Activated naive CD8-positive, alpha-beta T cell treated with anti-CD3 and anti-CD28 coated beads for 36 hours (primary cell): ENCODE measurements around the gene TNFSF11. TPM values are rescaled to one million over a fixed set of nuclear protein-coding genes. Genes with fewer than 3 reads are reported as not detected.
A peak's percentile ranks its signal among the peaks of the same experiment; 100 is the strongest.

Experiments used
- DNase-seq: peaks from one replicate; pipeline ENCODE4 v3.0.0; 2021
- H3K27ac Mint-ChIP-seq: one replicate; pipeline ENCODE4 v1.8.0; 2022; ENCODE audit warnings: mild to moderate bottlenecking, moderate library complexity, mixed read lengths
- H3K27me3 Mint-ChIP-seq: one replicate; pipeline ENCODE4 v1.8.0; 2022; ENCODE audit warnings: mild to moderate bottlenecking, mixed read lengths
- H3K36me3 Mint-ChIP-seq: one replicate; pipeline ENCODE4 v1.8.0; 2021; ENCODE audit warnings: mild to moderate bottlenecking, mixed read lengths
- H3K4me1 Mint-ChIP-seq: one replicate; pipeline ENCODE4 v1.8.0; 2021; ENCODE audit warnings: mixed read lengths
- H3K4me3 Mint-ChIP-seq: one replicate; pipeline ENCODE4 v1.8.0; 2022; ENCODE audit warnings: mild to moderate bottlenecking, moderate library complexity, mixed read lengths
- H3K9me3 Mint-ChIP-seq: one replicate; pipeline ENCODE4 v1.8.0; 2022; ENCODE audit warnings: mixed read lengths
- total RNA-seq, 2 experiments: library from RNA; stranded (reverse); gene quantifications; one replicate each; pipeline ENCODE4 v1.2.3, GENCODE V29; 2021

Gene TNFSF11
- total RNA-seq, 2 experiments from 2014 or later: 6.4 to 7.5 TPM

DNA sequence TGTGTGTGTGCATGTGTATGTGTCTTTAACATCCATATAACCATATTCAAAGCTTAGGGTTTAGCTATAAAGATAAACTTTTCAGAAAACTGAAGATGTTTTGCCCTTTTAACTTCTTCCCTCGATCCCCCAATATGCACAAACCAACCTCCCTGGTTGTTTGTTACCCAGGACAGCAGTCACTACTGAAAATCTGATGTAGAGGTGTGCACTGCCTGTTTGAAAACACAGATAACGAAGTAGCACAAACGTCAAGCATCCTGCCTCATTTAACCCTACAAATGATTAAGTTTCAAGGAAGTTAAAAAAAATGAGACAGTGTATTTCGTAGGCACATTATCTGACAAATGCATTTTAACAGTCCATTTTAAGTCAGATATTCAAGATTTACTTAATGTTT lies 3.6 kb downstream of the TNFSF11 start:
- H3K9me3 Mint-ChIP-seq: peaks cover 5% of the 10 kb centered on the region
- DNase-seq: no peak
- no peak overlapping the region for H3K27ac Mint-ChIP-seq
- no peak overlapping the region for H3K4me3 Mint-ChIP-seq
- peaks cover 16% of the 10 kb centered on the region for H3K4me1 Mint-ChIP-seq
- peaks cover 52% of the 10 kb centered on the region for H3K27me3 Mint-ChIP-seq
- no peaks in the 10 kb centered on the region for H3K36me3 Mint-ChIP-seq

DNA sequence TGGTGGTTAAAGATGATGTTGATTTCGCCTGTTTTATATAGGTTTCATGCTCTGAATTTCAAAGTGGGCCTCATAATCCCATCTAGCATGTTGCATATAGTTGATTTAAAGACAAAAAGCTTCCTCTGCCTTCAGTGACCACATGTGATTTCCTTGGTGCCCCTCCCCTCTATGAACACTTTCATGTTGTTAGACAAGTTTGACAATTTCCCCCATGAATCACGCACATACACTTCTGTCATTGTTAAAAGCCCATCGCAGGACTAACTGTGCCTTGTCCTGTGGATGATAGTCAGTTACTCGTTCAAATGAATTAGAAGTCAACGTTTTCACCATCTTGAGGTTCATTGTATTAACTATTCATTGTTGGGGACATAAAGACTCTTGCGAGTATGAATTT lies 6.7 kb downstream of the TNFSF11 start:
- no peak overlapping the region for H3K4me3 Mint-ChIP-seq
- peaks cover 48% of the 10 kb centered on the region for H3K27me3 Mint-ChIP-seq
- DNase-seq: no peak
- H3K4me1 Mint-ChIP-seq: peaks cover 6% of the 10 kb centered on the region
- no peaks in the 10 kb centered on the region for H3K9me3 Mint-ChIP-seq
- H3K36me3 Mint-ChIP-seq: no peaks in the 10 kb centered on the region
- no peak overlapping the region for H3K27ac Mint-ChIP-seq

DNA sequence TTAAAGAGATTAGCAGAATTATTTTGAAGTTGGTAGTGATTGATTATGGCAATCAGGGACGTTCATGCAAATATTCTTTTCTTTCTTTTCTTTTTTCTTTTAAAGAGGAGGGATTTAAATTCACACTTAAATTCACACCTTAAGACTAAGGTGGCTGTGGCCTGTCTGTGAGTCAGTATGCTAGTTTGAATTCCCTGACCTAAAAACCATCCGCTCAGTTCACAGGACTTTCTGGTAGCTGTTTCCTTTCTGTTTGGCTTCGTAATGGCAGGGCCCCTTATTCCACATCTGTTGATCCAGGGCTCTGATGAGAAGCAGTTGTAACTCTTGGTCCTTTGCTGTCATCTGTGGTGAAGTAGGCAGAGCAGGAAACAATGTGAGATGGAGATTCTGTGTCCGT lies 7.5 kb downstream of the TNFSF11 start:
- no peak for DNase-seq
- Mint-ChIP-seq H3K4me1 (no peaks in the 10 kb centered on the region), H3K27ac (no peak overlapping the region), H3K27me3 (peaks cover 41% of the 10 kb centered on the region), H3K9me3 (no peaks in the 10 kb centered on the region), H3K4me3 (no peak overlapping the region), H3K36me3 (no peaks in the 10 kb centered on the region)

DNA sequence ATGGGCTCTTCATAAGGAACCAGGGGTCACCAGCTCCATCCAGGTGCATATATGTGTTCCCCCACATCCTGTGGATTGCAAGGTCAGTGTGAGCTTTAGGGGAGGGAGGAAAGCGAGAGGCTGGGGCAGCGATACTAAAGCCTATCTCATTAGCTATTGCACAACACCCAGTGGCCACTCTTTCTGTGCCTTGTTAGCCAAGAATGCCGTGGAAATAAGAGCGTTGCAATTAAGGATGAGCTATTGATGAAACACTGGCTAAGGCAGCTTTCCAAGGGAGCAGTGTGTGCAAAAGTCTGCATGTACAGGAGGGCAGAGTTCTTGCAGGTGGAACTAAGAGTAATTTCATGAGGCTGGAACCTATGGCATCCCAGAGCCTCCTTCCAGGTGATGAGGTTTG lies 17.6 kb downstream of the TNFSF11 start:
- H3K4me3 Mint-ChIP-seq: no peak overlapping the region
- no peak for DNase-seq
- H3K27ac Mint-ChIP-seq: no peak overlapping the region
- no peaks in the 10 kb centered on the region for H3K36me3 Mint-ChIP-seq
- H3K27me3 Mint-ChIP-seq: peaks cover 21% of the 10 kb centered on the region
- no peaks in the 10 kb centered on the region for H3K9me3 Mint-ChIP-seq
- peaks cover 2% of the 10 kb centered on the region for H3K4me1 Mint-ChIP-seq

DNA sequence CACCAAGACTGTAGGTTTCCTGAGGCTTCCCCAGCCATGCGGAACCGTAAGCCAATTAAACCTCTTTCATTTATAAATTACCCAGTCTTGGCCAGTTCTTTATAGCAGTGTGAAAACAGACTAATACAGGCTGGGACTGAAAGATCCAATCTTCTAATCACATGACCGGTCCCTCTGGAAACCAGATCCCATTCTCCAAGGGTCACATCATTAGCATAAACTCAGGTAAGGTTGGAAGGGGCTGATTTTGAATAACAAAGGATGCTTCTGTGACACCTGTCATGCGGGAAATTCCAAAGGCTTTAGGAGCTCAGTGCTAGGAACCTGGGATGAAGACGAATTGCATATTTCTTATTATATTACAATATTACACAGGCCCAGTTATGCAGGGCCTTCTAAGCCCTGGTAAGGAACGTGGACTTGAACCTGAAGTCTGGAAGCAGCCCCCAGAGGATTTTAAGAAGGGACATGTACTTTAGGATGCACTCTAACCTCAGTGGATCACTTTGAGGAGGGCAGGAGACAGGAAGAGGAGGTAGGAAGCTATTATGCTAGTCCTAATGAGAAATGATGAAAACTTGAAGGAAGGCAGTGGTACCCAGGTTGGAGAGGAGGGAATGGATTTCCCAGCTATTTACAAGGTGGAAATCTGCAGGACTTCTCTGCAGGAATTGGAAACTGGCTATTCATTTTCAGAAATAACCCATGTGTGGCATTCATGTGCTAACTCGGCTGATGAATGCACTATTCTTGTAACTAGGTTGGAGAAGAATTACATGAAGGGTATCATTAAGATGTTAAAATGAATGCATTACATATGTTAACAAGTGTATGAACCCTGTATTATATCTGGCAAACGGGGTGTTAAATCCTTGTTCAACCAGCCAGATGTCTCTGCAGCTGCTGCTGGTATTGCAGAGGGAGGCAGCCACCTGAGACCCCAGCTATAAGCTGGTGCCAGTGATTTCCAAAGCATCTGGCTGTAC lies 19.3 kb downstream of the TNFSF11 start:
- no peak overlapping the region for H3K4me3 Mint-ChIP-seq
- no peak overlapping the region for H3K27ac Mint-ChIP-seq
- no peaks in the 10 kb centered on the region for H3K9me3 Mint-ChIP-seq
- H3K27me3 Mint-ChIP-seq: peaks cover 18% of the 10 kb centered on the region
- peaks cover 2% of the 10 kb centered on the region for H3K4me1 Mint-ChIP-seq
- no peaks in the 10 kb centered on the region for H3K36me3 Mint-ChIP-seq
- no peak for DNase-seq

DNA sequence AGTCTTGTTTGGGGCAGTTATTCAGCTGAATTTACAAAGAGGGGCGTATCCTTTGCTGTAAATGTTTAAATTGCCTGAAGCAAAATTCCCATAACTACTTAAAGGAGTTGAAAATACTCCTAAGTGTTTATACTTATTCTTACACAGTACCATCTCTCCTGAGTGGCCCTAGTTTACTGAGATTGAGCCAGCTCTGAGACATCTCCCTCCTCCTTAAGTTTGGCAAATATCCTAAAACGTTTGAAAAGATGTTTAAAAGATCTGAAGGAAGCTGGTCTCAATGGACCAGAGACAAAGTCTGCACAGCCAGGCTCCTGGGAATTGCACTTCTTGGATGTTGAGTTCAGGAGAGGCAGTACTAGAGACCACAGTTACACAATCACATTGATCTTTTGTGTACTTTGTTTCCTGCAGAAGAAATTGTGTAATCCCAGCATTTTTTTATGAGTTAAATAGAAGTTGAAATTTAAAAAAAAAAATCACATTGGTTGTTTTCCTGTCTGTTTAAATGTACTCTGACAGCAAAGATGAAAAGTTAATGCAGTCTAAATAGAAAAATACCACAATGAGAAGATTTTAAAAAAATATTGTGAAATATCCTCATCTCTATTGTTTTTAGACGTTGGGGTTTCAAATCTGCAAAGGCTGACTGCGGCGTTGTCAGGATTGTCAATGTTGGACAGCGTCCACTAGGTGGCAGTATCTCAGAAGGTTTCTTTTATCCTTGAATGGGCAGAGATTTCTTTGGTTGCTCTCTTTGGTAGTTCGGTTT lies 20.7 kb downstream of the TNFSF11 start:
- H3K9me3 Mint-ChIP-seq: no peaks in the 10 kb centered on the region
- peaks cover 26% of the 10 kb centered on the region for H3K27me3 Mint-ChIP-seq
- no peak overlapping the region for H3K4me3 Mint-ChIP-seq
- H3K4me1 Mint-ChIP-seq: peaks cover 2% of the 10 kb centered on the region
- DNase-seq: peak; percentile 28
- no peaks in the 10 kb centered on the region for H3K36me3 Mint-ChIP-seq
- no peak overlapping the region for H3K27ac Mint-ChIP-seq

DNA sequence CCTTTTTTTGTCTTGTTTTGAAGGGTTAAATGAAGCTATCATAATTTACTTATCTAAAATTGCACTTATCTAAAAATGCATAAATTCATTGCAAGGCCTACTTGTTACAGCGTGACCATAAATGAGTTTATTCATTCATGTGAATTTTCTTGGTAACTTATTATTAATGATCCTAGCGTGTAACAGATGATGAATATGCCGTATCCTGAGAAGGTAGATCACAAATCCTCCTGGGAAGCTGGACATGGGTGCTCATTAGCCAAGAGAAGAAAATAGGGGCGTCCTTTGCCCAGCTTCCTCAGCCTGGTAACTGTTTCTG lies 21.3 kb downstream of the TNFSF11 start:
- no peak for DNase-seq
- peaks cover 26% of the 10 kb centered on the region for H3K27me3 Mint-ChIP-seq
- H3K4me1 Mint-ChIP-seq: peaks cover 7% of the 10 kb centered on the region
- H3K4me3 Mint-ChIP-seq: no peak overlapping the region
- no peaks in the 10 kb centered on the region for H3K9me3 Mint-ChIP-seq
- H3K36me3 Mint-ChIP-seq: no peaks in the 10 kb centered on the region
- no peak overlapping the region for H3K27ac Mint-ChIP-seq

DNA sequence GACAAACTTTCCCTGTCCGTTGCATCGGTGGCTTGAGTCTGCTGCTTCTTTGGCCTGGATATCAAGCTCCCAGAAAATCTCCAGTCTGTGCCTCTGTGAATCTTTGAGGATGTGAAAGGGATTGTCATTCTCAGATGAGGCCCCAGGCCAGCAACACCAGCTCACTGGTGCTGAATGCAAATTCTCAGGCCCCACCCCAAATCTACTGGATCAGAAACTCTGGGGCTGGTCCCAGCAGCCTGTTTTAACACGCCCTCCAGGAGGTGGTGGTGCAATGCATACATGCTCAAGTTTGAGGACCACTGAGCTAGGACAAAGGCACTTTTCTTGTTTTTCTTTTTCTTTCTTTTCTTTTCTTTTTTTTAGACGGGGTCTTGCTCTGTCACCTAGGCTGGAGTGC lies 23.6 kb downstream of the TNFSF11 start:
- no peak for DNase-seq
- Mint-ChIP-seq H3K4me1 (peaks cover 24% of the 10 kb centered on the region), H3K27ac (no peak overlapping the region), H3K27me3 (peaks cover 21% of the 10 kb centered on the region), H3K4me3 (no peak overlapping the region), H3K36me3 (no peaks in the 10 kb centered on the region), H3K9me3 (no peaks in the 10 kb centered on the region)

DNA sequence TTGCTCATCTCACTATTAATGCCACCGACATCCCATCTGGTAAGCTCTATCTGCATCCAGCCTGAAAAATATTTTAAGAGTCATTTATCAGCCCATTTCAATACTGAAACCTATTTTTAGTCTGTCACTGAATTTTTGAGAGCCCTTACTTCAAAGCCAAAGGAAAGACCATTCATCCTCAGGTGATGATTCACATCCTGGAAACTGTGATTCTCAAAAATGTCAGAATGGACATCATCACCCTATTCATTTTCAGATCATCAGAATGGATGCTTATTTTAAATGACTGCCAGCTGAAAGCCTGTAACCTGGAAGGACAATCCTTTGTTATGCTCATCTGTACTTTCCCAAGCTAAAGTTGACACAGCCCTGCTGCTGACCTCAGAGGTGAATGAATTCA lies 27.0 kb downstream of the TNFSF11 start:
- H3K4me3 Mint-ChIP-seq: no peak overlapping the region
- H3K36me3 Mint-ChIP-seq: no peaks in the 10 kb centered on the region
- peak; percentile 4 for DNase-seq
- peak overlapping the region; percentile 89 for H3K27ac Mint-ChIP-seq
- peaks cover 26% of the 10 kb centered on the region for H3K4me1 Mint-ChIP-seq
- H3K27me3 Mint-ChIP-seq: peaks cover 13% of the 10 kb centered on the region
- no peaks in the 10 kb centered on the region for H3K9me3 Mint-ChIP-seq

DNA sequence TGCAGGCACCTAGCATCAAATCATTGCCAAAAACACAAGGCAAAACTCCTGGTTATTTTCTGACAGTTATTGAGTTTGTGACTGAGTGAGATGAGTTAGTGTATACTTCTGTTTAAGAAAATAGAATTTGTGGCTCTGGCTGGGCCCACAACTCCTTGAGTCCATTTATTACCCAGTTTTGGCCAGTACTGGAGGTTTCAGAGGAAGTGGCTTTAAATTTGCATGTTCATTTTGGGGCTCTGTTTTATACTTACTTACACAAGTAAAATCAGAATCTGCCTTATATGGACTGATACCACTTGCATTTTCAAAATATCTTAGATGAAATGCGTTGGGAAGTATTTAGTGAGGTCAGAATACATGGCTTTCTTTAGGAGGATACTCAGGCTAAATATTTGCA lies 29.0 kb downstream of the TNFSF11 start:
- DNase-seq: no peak
- Mint-ChIP-seq H3K9me3 (no peaks in the 10 kb centered on the region), H3K27me3 (peaks cover 11% of the 10 kb centered on the region), H3K4me3 (no peak overlapping the region), H3K36me3 (peaks cover 2% of the 10 kb centered on the region), H3K27ac (no peak overlapping the region), H3K4me1 (peaks cover 26% of the 10 kb centered on the region)

DNA sequence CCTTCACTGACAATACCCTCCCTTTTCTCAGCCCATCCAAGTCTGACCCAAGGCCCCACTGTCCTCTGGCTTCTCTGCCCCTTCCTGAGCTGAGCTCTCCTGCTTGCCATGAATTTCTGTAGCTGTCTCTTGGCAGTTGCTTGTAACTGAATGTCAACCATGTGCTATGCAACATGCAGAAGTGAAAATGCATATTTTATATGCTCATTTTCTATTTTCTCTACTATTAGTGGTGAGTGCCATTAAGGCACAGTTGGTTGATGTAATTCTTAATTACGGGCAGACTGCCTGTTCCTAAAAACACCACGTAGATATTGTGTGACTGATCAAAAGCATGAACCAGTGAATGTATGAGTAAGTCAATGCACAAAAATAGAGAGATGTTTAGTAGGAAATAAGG lies 29.6 kb downstream of the TNFSF11 start:
- Mint-ChIP-seq H3K36me3 (peaks cover 2% of the 10 kb centered on the region), H3K4me3 (no peak overlapping the region), H3K9me3 (no peaks in the 10 kb centered on the region), H3K27me3 (peaks cover 9% of the 10 kb centered on the region), H3K27ac (peak overlapping the region; percentile 69), H3K4me1 (peaks cover 26% of the 10 kb centered on the region)
- no peak for DNase-seq

DNA sequence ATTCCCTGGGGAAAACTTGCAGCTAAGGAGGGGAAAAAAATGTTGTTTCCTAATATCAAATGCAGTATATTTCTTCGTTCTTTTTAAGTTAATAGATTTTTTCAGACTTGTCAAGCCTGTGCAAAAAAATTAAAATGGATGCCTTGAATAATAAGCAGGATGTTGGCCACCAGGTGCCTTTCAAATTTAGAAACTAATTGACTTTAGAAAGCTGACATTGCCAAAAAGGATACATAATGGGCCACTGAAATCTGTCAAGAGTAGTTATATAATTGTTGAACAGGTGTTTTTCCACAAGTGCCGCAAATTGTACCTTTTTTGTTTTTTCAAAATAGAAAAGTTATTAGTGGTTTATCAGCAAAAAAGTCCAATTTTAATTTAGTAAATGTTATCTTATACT lies 33.6 kb downstream of the TNFSF11 start:
- H3K27me3 Mint-ChIP-seq: peaks cover 16% of the 10 kb centered on the region
- H3K4me3 Mint-ChIP-seq: no peak overlapping the region
- no peaks in the 10 kb centered on the region for H3K9me3 Mint-ChIP-seq
- H3K27ac Mint-ChIP-seq: no peak overlapping the region
- peaks cover 2% of the 10 kb centered on the region for H3K36me3 Mint-ChIP-seq
- peaks cover 5% of the 10 kb centered on the region for H3K4me1 Mint-ChIP-seq
- DNase-seq: no peak

DNA sequence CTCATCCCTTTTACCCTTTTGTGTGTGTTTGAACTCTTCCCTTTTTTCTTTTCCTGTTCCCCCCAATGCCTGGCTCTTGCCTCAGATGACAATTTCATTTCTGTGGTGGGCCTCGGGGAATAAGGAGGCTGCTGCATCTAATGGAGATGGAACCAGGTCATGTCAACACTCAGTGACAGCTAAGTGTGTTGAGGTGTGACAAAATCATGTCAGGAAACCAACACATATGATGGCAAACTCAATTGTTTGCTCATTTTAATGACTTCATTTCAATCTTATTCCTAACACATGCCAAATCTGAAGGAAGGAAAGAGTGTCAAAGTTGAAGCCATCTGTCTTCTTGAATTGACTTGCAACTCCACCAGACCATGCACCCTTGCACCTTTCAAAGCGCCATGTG lies 36.7 kb downstream of the TNFSF11 start:
- no peak overlapping the region for H3K27ac Mint-ChIP-seq
- peaks cover 2% of the 10 kb centered on the region for H3K36me3 Mint-ChIP-seq
- no peak for DNase-seq
- no peaks in the 10 kb centered on the region for H3K9me3 Mint-ChIP-seq
- H3K27me3 Mint-ChIP-seq: peaks cover 20% of the 10 kb centered on the region
- peaks cover 2% of the 10 kb centered on the region for H3K4me1 Mint-ChIP-seq
- H3K4me3 Mint-ChIP-seq: no peak overlapping the region

DNA sequence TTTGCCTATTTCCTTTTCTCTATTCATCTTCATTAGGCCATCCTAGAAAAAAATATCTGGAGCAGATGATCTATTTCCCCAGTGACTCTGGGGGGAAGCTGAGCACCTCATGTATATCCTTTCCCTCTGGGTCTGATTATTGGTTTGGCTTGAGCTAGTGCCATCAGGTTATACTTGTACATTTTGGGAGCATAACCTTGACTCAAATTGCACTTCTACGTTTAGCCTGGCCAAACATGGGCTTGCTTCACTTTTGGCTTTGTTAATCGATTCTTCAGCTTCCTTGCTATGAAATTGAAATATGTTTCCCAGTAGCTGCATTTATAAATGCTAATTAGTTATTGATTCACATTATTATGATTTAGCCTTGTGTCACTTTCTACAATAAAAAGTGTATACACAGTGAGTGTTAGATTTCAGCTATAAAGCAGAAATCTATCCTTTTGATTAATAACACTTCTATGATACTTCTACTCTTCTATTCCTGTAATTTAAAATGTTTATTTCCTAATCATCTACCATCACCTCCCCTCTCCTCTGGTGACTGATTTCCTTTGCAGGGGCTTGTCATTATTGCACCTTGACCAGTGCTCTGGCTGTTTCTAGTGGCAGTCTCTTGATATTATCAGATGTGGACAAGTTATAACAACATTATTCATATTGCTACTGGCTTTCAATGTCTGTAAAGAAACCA lies 37.3 kb downstream of the TNFSF11 start:
- peaks cover 20% of the 10 kb centered on the region for H3K27me3 Mint-ChIP-seq
- peaks cover 2% of the 10 kb centered on the region for H3K36me3 Mint-ChIP-seq
- H3K9me3 Mint-ChIP-seq: no peaks in the 10 kb centered on the region
- peaks cover 2% of the 10 kb centered on the region for H3K4me1 Mint-ChIP-seq
- no peak for DNase-seq
- H3K4me3 Mint-ChIP-seq: no peak overlapping the region
- H3K27ac Mint-ChIP-seq: no peak overlapping the region
